ENCODE measurements around the gene JAML. TPM values are rescaled to one million over a fixed set of nuclear protein-coding genes. Genes with fewer than 3 reads are reported as not detected.

The JAML gene
- total and polyA plus RNA-seq, 11 donors: 0.90 to 18.4 (median 1.6) TPM

GRCh38 chr11:118205606-118206378 is 19.0 kb downstream of the JAML start:
- Histone ChIP-seq H3K36me3 (peaks cover 0 to 30% (median 0%) of the 10 kb centered on the region in 9 donors), H3K4me3 (no peak overlapping the region), H3K27me3 (peaks cover 0 to 3% (median 0%) of the 10 kb centered on the region in 9 donors), H3K27ac (peak overlapping the region in 4 of 12 donors; percentile 1 to 82 (median 21)), H3K4me1 (peaks cover 0 to 87% (median 6%) of the 10 kb centered on the region in 12 donors), H3K9me3 (no peaks in the 10 kb centered on the region)
- DNase-seq (no peak), ATAC-seq (no peak)
- WGBS, 4 donors: 92 to 97% (median 95%) methylated on average over 9 of the region's 9 CpGs
- intact Hi-C loops (cut with DNase I): loop anchor here in 1 of 10 donors (5.0 kb wide), 1 partner anchor 47 kb away; the partner anchor contains the start of gene MPZL3
- TF ChIP-seq CTCF (IDR thresholded peaks at IDR 0.05) (no peak), POLR2A (IDR thresholded peaks at IDR 0.05) (no peak)

GRCh38 chr11:118202599-118203422 is 22.0 kb downstream of the JAML start:
- Histone ChIP-seq H3K4me1 (peaks cover 0 to 83% (median 11%) of the 10 kb centered on the region in 12 donors), H3K27ac (peak overlapping the region in 1 of 12 donors; percentile 37), H3K4me3 (no peak overlapping the region), H3K9me3 (no peaks in the 10 kb centered on the region), H3K27me3 (no peaks in the 10 kb centered on the region), H3K36me3 (peaks cover 0 to 28% (median 0%) of the 10 kb centered on the region in 9 donors)
- TF ChIP-seq POLR2A (IDR thresholded peaks at IDR 0.05) (no peak), CTCF (IDR thresholded peaks at IDR 0.05) (no peak)
- no peak for DNase-seq
- ATAC-seq: no peak
- intact Hi-C loops (cut with DNase I): loop anchor here in 3 of 10 donors (5.0 kb wide), 2 partner anchors 149 to 284 kb away; no protein-coding TSS in a partner anchor
- WGBS, 4 donors: 83 to 93% (median 85%) methylated on average over 7 of the region's 7 CpGs

- peaks cover 0 to 37% (median 0%) of the 10 kb centered on the region in 9 donors for H3K36me3 ChIP-seq
- DNase-seq (no peak), ATAC-seq (no peak)
- 88 to 94% (median 93%) methylated on average over 2 of the region's 2 CpGs for WGBS, 4 donors
- H3K4me3 ChIP-seq: no peak overlapping the region
- H3K4me1 ChIP-seq: peaks cover 0 to 75% (median 10%) of the 10 kb centered on the region in 12 donors
- H3K9me3 ChIP-seq: no peaks in the 10 kb centered on the region
- H3K27me3 ChIP-seq: no peaks in the 10 kb centered on the region
- intact Hi-C loops (cut with DNase I): loop anchor here in 3 of 10 donors (5.0 kb wide), 2 partner anchors 150 to 285 kb away; no protein-coding TSS in a partner anchor
- no peak for TF ChIP-seq CTCF (IDR thresholded peaks at IDR 0.05)
- no peak for TF ChIP-seq POLR2A (IDR thresholded peaks at IDR 0.05)
- peak overlapping the region in 1 of 12 donors; percentile 37 for H3K27ac ChIP-seq
Observed at GRCh38 chr11:118201966-118202365, 22.8 kb downstream of the JAML start.

Data from heart left ventricle (tissue), 16 donors.